Endothelial cell (in vitro differentiated cells): ENCODE results near the gene UBTD2. TPM values are rescaled to one million over a fixed set of nuclear protein-coding genes. Genes with fewer than 3 reads are reported as not detected.

Source experiments
- DNase-seq: peaks from one replicate; pipeline ENCODE4 v3.0.0; 2021; ENCODE audit warnings: low spot score
- H3K27ac Mint-ChIP-seq: one replicate; pipeline ENCODE4 v1.8.0; 2021; ENCODE audit warnings: mixed read lengths, inconsistent platforms; ENCODE audit not compliant: unreplicated experiment
- H3K27me3 Mint-ChIP-seq: one replicate; pipeline ENCODE4 v1.8.0; 2021; ENCODE audit warnings: mild to moderate bottlenecking, moderate library complexity, mixed read lengths, inconsistent platforms; ENCODE audit not compliant: unreplicated experiment
- H3K36me3 Mint-ChIP-seq: one replicate; pipeline ENCODE4 v1.8.0; 2021; ENCODE audit warnings: mild to moderate bottlenecking, low read depth, mixed read lengths, inconsistent platforms; ENCODE audit not compliant: unreplicated experiment
- H3K4me1 Mint-ChIP-seq: one replicate; pipeline ENCODE4 v1.8.0; 2021; ENCODE audit warnings: mild to moderate bottlenecking, mixed read lengths, inconsistent platforms; ENCODE audit not compliant: unreplicated experiment
- H3K4me3 Mint-ChIP-seq: one replicate; pipeline ENCODE4 v1.8.0; 2021; ENCODE audit warnings: mild to moderate bottlenecking, mixed read lengths, inconsistent platforms; ENCODE audit not compliant: unreplicated experiment
- H3K9me3 Mint-ChIP-seq: one replicate; pipeline ENCODE4 v1.8.0; 2021; ENCODE audit warnings: mixed read lengths, inconsistent platforms; ENCODE audit not compliant: unreplicated experiment
- total RNA-seq: library from RNA; stranded (reverse); fragmentation: NEBNext Ultra II Directional; extraction: Animal tissue kit (Norgen Biotek cat#: 25700); gene quantifications from one replicate; pipeline ENCODE4 v1.2.1, GENCODE V29; 2021; ENCODE audit not compliant: unreplicated experiment
- TF ChIP-seq, protein P1 (sequence below): fragments of 200-600 bp; sonication (generic); IDR thresholded peaks from one replicate; pipeline ENCODE4 v1.5.0; 2021; ENCODE audit warnings: antibody characterized with exemption; ENCODE audit not compliant: unreplicated experiment

Gene UBTD2
- total RNA-seq, 1 donor from 2014 or later: 38.8 TPM

DNA sequence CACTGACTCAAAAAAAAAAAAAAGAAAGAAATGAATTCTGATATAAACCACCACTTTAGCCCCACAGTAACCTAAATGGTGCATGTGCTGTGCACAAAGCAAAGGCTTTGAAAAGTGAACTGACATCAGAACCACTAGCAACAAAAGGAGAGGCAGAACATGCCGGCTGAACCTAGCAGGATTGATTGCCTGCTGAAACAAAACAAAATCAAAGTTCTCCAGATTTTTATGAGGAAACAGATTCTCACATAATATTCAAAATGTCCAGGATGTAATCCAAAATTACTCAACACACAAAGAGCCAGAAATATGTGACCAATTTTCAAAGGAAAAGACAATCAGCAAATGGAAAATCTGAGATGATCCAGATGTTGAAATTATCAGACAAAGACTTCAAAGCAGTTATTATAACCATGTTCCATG is 37.9 kb downstream of the UBTD2 start:
- Mint-ChIP-seq H3K9me3 (no peaks in the 10 kb centered on the region), H3K4me1 (no peaks in the 10 kb centered on the region), H3K27me3 (no peaks in the 10 kb centered on the region), H3K4me3 (no peak overlapping the region), H3K36me3 (peaks cover 3% of the 10 kb centered on the region), H3K27ac (no peak overlapping the region)
- no peak for DNase-seq
- TF ChIP-seq, protein P1, sequence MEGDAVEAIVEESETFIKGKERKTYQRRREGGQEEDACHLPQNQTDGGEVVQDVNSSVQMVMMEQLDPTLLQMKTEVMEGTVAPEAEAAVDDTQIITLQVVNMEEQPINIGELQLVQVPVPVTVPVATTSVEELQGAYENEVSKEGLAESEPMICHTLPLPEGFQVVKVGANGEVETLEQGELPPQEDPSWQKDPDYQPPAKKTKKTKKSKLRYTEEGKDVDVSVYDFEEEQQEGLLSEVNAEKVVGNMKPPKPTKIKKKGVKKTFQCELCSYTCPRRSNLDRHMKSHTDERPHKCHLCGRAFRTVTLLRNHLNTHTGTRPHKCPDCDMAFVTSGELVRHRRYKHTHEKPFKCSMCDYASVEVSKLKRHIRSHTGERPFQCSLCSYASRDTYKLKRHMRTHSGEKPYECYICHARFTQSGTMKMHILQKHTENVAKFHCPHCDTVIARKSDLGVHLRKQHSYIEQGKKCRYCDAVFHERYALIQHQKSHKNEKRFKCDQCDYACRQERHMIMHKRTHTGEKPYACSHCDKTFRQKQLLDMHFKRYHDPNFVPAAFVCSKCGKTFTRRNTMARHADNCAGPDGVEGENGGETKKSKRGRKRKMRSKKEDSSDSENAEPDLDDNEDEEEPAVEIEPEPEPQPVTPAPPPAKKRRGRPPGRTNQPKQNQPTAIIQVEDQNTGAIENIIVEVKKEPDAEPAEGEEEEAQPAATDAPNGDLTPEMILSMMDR: no peak

DNA sequence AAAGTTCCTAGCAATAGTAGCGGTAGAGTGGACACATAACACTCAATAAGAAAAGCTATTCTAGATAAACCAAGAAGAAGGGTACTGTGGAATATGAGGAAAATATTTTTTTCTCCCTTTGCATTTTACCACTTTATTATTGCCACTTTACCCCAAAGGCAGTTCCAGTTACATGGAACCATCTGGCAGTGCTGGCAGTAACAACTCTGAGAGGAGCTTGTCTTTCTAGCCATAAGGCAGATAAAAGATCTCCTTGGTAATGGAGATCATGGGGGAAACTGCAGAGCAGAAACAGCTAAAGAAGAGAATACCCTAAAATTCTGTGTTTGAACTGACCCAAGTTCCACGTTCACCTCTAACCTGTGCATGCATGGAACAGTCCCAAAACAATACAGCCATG is 38.5 kb downstream of the UBTD2 start:
- TF ChIP-seq, protein P1: no peak
- Mint-ChIP-seq H3K4me1 (peaks cover 4% of the 10 kb centered on the region), H3K9me3 (no peaks in the 10 kb centered on the region), H3K4me3 (no peak overlapping the region), H3K36me3 (peaks cover 3% of the 10 kb centered on the region), H3K27me3 (no peaks in the 10 kb centered on the region), H3K27ac (no peak overlapping the region)
- no peak for DNase-seq

DNA sequence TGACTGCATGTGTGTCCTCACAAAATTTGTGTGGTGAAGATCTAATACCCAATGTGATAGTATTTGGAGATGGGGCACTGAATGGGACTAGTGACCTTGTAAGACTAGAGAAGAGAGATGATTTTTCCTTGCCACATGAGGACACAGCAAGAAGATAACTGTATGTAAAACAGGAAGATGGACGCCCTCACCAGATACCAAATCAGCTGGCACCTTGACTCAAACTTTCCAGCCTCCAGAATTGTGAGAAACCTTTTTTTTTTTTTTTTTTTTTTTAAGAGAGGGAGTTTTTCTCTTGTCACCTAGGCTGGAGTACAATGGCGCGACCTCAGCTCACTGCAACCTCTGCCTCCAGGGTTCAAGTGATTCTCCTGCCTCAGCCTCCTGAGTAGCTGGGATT is 40.3 kb downstream of the UBTD2 start:
- Mint-ChIP-seq H3K9me3 (no peaks in the 10 kb centered on the region), H3K4me3 (no peak overlapping the region), H3K36me3 (peaks cover 5% of the 10 kb centered on the region), H3K4me1 (peaks cover 16% of the 10 kb centered on the region), H3K27ac (no peak overlapping the region), H3K27me3 (no peaks in the 10 kb centered on the region)
- no peak for DNase-seq
- TF ChIP-seq, protein P1: no peak

DNA sequence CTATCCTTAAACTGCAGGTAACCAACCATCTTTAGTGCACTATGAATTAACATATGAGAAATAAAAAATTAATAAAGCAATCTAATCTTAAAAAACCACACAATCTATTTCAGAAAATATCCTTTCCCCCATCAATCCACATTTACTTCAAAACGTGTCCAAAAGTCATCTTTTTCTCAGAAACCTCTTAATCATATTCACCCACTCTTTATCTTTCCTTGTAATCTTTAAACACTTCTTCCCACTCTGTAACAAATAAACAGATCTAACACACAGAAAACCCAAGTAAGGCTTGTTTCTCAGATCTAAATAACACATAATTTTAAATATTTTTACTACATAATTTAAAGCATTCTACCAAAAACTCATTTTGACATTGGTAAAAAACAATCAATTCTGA is 45.2 kb downstream of the UBTD2 start:
- Mint-ChIP-seq H3K9me3 (no peaks in the 10 kb centered on the region), H3K27ac (no peak overlapping the region), H3K27me3 (no peaks in the 10 kb centered on the region), H3K4me3 (no peak overlapping the region), H3K4me1 (peaks cover 50% of the 10 kb centered on the region), H3K36me3 (peaks cover 5% of the 10 kb centered on the region)
- no peak for DNase-seq
- TF ChIP-seq, protein P1: no peak

DNA sequence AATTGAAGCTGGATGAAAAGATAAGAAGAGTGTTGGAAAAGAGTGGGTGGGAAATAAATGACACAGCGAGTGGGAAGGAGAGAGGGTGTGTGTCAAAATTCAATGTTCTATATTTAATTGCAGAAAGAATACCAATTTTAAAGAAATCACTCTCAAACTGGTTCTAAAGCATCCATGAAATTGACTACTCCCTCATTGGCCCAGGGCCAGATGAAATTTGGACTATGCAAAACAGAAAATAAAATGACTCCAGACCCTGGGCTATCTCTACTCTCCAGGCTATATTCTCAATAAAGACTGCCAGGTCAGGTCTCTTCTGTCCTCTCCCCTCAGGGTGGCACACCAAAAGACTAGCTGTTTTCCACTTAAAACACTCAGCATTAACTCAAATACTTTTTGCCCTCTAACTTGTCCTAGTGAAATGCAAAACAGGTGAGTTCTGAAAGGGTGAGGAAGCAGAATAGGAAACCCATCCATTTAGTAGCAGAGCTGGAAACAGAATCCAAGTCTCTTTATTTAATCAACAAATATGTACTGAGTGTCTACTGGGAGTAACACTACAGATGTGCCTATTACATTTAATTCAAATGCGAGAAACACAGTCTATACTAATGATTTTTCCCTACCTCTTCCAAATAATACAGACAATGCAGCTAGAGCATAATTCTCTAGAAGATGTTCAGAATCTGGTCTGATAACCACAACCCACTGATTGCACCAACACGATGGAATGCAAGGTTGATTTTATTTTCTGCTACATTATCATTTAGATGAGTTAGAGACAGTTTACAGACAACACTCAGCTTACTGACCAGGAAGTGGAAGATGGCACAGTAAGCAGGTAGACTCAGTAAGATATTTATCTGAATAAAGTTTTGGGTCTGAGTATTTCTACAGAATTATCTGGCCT is 47.5 kb downstream of the UBTD2 start:
- Mint-ChIP-seq H3K4me1 (peaks cover 50% of the 10 kb centered on the region), H3K4me3 (peak overlapping the region; percentile 16), H3K9me3 (no peaks in the 10 kb centered on the region), H3K27ac (peak overlapping the region; percentile 68), H3K27me3 (no peaks in the 10 kb centered on the region), H3K36me3 (peaks cover 7% of the 10 kb centered on the region)
- TF ChIP-seq, protein P1: no peak
- no peak for DNase-seq
